ENCODE measurements around the gene ADPRHL1.

- no peak for TF ChIP-seq CTCF (IDR thresholded peaks at IDR 0.05)
- TF ChIP-seq POLR2A (IDR thresholded peaks at IDR 0.05), result no peak
Measured at GRCh38 chr13:113350065-113350937, 103.0 kb downstream of the ADPRHL1 start.
